ENCODE measurements around the gene GABRD.

DNA sequence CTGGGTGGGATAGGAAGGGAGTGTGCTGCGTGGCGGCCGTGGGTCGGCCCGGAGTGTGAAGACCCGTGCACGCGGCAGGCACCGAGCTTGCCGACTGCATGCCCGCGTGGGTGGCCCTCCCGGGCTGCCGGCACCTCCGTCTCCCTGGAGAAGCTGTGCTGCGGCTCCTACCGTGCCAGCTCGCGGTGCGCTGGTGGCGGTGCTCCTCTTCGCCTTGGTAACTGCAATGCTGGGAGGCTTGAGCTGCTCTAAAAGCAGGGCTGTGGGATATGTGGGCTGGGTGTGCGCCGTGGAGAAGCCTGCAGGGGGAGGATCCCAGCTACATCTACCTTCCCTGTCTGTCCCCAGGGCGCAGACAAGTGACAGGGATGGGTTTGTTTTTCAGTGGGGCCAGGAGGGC, 2.4 kb downstream of the GABRD start:
- TF ChIP-seq EZH2phosphoT487 (IDR thresholded peaks at IDR 0.05; ENCODE audit: insufficient read depth, low read depth) (no peak), EZH2 (IDR thresholded peaks at IDR 0.05; ENCODE audit: insufficient read depth, poor library complexity, severe bottlenecking) (no peak)
